Smooth muscle cell (in vitro differentiated cells): ENCODE results near the gene NAA35. TPM values are rescaled to one million over a fixed set of nuclear protein-coding genes. Genes with fewer than 3 reads are reported as not detected.
A peak's percentile ranks its signal among the peaks of the same experiment; 100 is the strongest.

ENCODE experiments used
- DNase-seq: peaks from one replicate; lab custom pipeline; 2025; ENCODE audit not compliant: unreplicated experiment; lab: John Stamatoyannopoulos, UW
- H2AFZ ChIP-seq: fragments of 200-600 bp; sonication (generic); 2 replicates; pipeline ENCODE4 v1.6.0; 2016; ENCODE audit warnings: antibody characterized with exemption, low read depth, mild to moderate bottlenecking
- H3F3A ChIP-seq: fragments of 200-600 bp; sonication (generic); 2 replicates; pipeline ENCODE4 v1.6.0; 2017; ENCODE audit warnings: antibody characterized with exemption, low read depth
- H3K27ac ChIP-seq: fragments of 200-600 bp; sonication (generic); 2 replicates; pipeline ENCODE4 v1.5.1; 2016; ENCODE audit warnings: low read depth, mild to moderate bottlenecking
- H3K27me3 ChIP-seq: fragments of 200-600 bp; sonication (generic); 2 replicates; pipeline ENCODE4 v1.6.1; 2016; ENCODE audit warnings: low read depth, mild to moderate bottlenecking
- H3K36me3 ChIP-seq: fragments of 200-600 bp; sonication (generic); 2 replicates; pipeline ENCODE4 v1.5.1; 2016; ENCODE audit warnings: low read depth
- H3K4me1 ChIP-seq: fragments of 200-600 bp; sonication (generic); 2 replicates; pipeline ENCODE4 v1.5.1; 2016; ENCODE audit warnings: low read depth
- H3K4me2 ChIP-seq: fragments of 200-600 bp; sonication (generic); 2 replicates; pipeline ENCODE4 v1.6.0; 2016; ENCODE audit warnings: mild to moderate bottlenecking
- H3K4me3 ChIP-seq: fragments of 200-600 bp; sonication (generic); 2 replicates; pipeline ENCODE4 v1.5.1; 2016; ENCODE audit warnings: mild to moderate bottlenecking
- H3K79me2 ChIP-seq: fragments of 200-600 bp; sonication (generic); 2 replicates; pipeline ENCODE4 v1.6.0; 2016; ENCODE audit warnings: low read depth, mild to moderate bottlenecking
- H3K9ac ChIP-seq: fragments of 200-600 bp; sonication (generic); 2 replicates; pipeline ENCODE4 v1.6.0; 2016; ENCODE audit warnings: low read depth
- H3K9me3 ChIP-seq: fragments of 200-600 bp; sonication (generic); replicated peaks from 2 replicates; pipeline ENCODE4 v1.5.1; 2016; ENCODE audit warnings: low read depth
- H4K20me1 ChIP-seq: fragments of 200-600 bp; sonication (generic); 2 replicates; pipeline ENCODE4 v1.6.0; 2016; ENCODE audit warnings: low read depth
- CTCF ChIP-seq: fragments of 200-600 bp; sonication (generic); IDR thresholded peaks from 2 replicates; pipeline ENCODE4 v1.5.1; 2017; ENCODE audit warnings: borderline replicate concordance, mild to moderate bottlenecking, antibody characterized with exemption; ENCODE audit not compliant: insufficient read depth, poor library complexity, severe bottlenecking
- WGBS: methylation state at CpG from one replicate; pipeline ENCODE4 v1.1.7; 2016; ENCODE audit warnings: low lambda C conversion rate; 5-methylcytosine and 5-hydroxymethylcytosine counted together
- polyA plus RNA-seq: library from polyadenylated mRNA; unstranded; fragments of >200 nt; fragmentation: Nextera tagmentation; extraction: Ambion mirVana; gene quantifications from 2 replicates; pipeline ENCODE4 v1.2.1, GENCODE V29; 2016
- total RNA-seq: library from RNA; depleted of rRNA; stranded (reverse); fragments of >200 nt; gene quantifications from 2 replicates; pipeline ENCODE4 v1.2.3, GENCODE V29; 2014

Gene NAA35
- total and polyA plus RNA-seq, 2 experiments from 2014 or later = 14.9 to 26.4 TPM

DNA sequence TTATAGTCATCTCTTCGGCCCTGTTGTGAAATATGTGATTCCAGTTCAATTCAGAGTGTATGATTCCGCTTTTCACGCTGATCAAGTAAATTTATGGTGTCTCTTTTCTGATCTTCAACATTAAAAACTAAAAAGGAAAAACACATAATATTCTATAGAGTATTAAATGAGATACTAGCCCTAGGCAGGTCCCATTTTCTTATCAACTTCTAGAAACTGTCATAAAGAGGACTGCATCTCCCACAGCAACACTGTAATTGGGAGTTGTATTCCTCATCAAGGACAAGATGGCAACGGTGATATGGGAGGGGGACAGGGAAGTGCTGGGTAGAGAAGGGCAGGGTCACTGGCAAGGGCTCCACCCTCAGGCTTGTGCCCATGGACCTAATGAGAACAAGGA lies 86.8 kb downstream of the NAA35 start:
- Histone ChIP-seq H3K79me2 (no peaks in the 10 kb centered on the region), H3K36me3 (no peaks in the 10 kb centered on the region)
- 98% methylated on average over 4 of the region's 4 CpGs for WGBS

DNA sequence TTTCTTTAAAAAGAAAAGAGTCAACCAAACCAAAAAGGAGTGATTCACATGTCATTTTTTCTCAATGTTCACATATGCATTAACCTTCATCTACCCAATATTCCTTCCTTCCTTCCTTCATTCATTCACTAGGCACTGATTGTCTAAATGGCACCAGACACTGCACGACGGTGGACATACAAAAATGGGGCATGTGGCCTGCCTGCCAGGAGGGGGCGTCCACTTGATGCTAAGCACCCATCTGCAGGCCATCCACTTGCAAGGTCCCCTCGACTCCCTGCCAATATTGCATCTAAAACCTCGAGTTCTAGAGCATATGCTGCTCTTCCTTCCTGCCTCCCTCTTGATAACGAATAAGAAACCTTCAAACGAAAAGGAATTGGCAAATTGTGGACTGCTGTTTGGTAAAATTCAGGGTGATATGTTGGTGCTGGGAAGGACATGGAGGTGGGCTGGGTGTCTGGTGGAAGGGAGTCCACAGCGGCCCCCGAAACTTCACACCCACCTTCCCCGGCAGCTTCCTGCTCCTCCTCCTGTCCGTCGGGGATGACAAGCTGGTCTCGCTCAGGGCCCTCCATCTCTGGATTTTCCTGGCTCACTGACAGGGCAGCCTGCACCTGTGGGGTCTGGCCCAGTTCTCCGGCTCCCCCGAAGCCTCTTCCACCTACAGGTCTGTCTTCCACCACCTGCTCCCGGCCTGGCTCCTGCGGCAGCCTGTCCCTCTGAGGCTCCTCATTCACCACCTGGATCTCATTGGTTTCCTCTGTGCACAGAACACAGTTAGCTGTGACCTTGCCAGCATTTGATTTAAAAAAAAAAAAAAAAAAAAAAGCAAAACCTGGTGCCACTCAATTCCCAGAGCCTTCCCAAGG lies 94.2 kb downstream of the NAA35 start:
- 87% methylated on average over 17 of the region's 17 CpGs for WGBS
- Histone ChIP-seq H3K4me2 (no peak overlapping the region), H3K36me3 (no peaks in the 10 kb centered on the region), H2AFZ (no peak overlapping the region), H4K20me1 (no peaks in the 10 kb centered on the region), H3F3A (no peaks in the 10 kb centered on the region), H3K27me3 (no peaks in the 10 kb centered on the region), H3K79me2 (no peaks in the 10 kb centered on the region), H3K4me1 (no peaks in the 10 kb centered on the region), H3K4me3 (no peak overlapping the region), H3K9ac (no peak overlapping the region), H3K9me3 (no peaks in the 10 kb centered on the region), H3K27ac (no peak overlapping the region)
- no peak for DNase-seq
- peak; percentile 44 for TF ChIP-seq CTCF

More for the DNA sequence above, 86.8 kb downstream of the NAA35 start:
- Histone ChIP-seq H3K4me1 (no peaks in the 10 kb centered on the region), H3K27ac (no peak overlapping the region), H3F3A (no peaks in the 10 kb centered on the region), H4K20me1 (no peaks in the 10 kb centered on the region), H3K27me3 (no peaks in the 10 kb centered on the region), H3K4me3 (no peak overlapping the region), H3K4me2 (no peak overlapping the region), H2AFZ (no peak overlapping the region), H3K9ac (no peak overlapping the region), H3K9me3 (no peaks in the 10 kb centered on the region)
- no peak for TF ChIP-seq CTCF
- no peak for DNase-seq

DNA sequence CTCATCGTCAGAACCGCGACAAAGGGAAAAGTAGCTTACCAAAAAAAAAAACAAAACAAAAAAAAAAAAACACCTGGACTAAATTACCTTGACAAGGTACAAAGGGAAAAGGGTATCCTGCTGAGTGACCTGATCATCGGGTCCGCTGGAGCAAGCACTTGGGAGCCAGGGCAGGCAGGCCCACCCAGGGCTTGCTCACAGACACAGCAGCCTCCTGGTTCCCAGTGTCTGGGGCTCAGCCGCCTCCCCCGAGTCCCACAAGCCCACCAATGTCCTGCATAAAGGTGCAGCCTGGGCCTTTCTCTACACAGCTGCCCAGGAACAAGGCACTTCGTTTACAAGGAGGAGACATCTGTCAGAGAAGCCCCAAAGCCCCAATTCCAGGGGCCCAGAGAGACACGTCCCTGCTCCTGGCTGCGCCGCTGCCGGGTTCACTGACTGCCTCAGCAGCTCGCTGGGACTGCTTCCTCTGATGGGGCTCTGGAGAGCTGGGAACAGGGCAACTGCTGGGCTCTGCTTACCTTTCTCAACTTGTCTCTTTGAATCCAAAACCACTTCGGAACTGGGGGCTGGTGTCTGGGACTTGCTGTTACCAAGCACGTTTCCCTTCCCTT lies 95.0 kb downstream of the NAA35 start:
- no peak for DNase-seq
- Histone ChIP-seq H3K79me2 (no peaks in the 10 kb centered on the region), H3K36me3 (no peaks in the 10 kb centered on the region), H3K4me3 (no peak overlapping the region), H4K20me1 (no peaks in the 10 kb centered on the region), H3K9ac (no peak overlapping the region), H2AFZ (no peak overlapping the region), H3K27me3 (no peaks in the 10 kb centered on the region), H3K27ac (no peak overlapping the region), H3F3A (no peaks in the 10 kb centered on the region), H3K9me3 (no peaks in the 10 kb centered on the region), H3K4me1 (no peaks in the 10 kb centered on the region), H3K4me2 (no peak overlapping the region)
- no peak for TF ChIP-seq CTCF
- WGBS = 94% methylated on average over 15 of the region's 15 CpGs
